Neural cell (in vitro differentiated cells): ENCODE measurements around the gene CATSPERE. TPM values are rescaled to one million over a fixed set of nuclear protein-coding genes. Genes with fewer than 3 reads are reported as not detected.

Experiments
- H2AFZ ChIP-seq: fragments of 200-600, 300-800 bp; sonication (generic), shearing (Covaris generic); 2 replicates; pipeline ENCODE4 v1.6.0; 2014; ENCODE audit warnings: low read depth, mild to moderate bottlenecking, antibody characterized with exemption, low read length, moderate library complexity
- H3F3A ChIP-seq: fragments of 200-600 bp; shearing (Covaris generic); 2 replicates; pipeline ENCODE4 v1.6.1; 2016; ENCODE audit warnings: mild to moderate bottlenecking, moderate library complexity, mixed read lengths, antibody characterized with exemption, low read length; ENCODE audit not compliant: insufficient read depth, poor library complexity, severe bottlenecking
- H3K27ac ChIP-seq: fragments of 200-600, 300-800 bp; sonication (generic), shearing (Covaris generic); 2 replicates; pipeline ENCODE4 v1.5.1; 2014; ENCODE audit warnings: mild to moderate bottlenecking, low read length, moderate library complexity
- H3K27me3 ChIP-seq: fragments of 300-800, 200-600 bp; sonication (generic), shearing (Covaris generic); 2 replicates; pipeline ENCODE4 v1.6.0; 2014; ENCODE audit warnings: mild to moderate bottlenecking, low read depth, low read length, moderate library complexity; ENCODE audit not compliant: insufficient read depth
- H3K36me3 ChIP-seq: fragments of 300-800, 200-600 bp; sonication (generic), shearing (Covaris generic); 2 replicates; pipeline ENCODE4 v1.5.1; 2014; ENCODE audit warnings: mild to moderate bottlenecking, antibody characterized with exemption, low read length, moderate library complexity; ENCODE audit not compliant: insufficient read depth
- H3K4me2 ChIP-seq: fragments of 300-800, 200-600 bp; sonication (generic), shearing (Covaris generic); 2 replicates; pipeline ENCODE4 v1.6.0; 2014; ENCODE audit warnings: mild to moderate bottlenecking, low read length
- H3K4me3 ChIP-seq: fragments of 300-800, 200-600 bp; sonication (generic), shearing (Covaris generic); 2 replicates; pipeline ENCODE4 v1.5.1; 2014; ENCODE audit warnings: mild to moderate bottlenecking, low read length, moderate library complexity
- H3K79me2 ChIP-seq: fragments of 200-600 bp; shearing (Covaris generic); replicated peaks from 2 replicates; pipeline ENCODE4 v1.6.0; 2014; ENCODE audit warnings: mild to moderate bottlenecking, low read length, moderate library complexity; ENCODE audit not compliant: insufficient read depth
- H3K9ac ChIP-seq: fragments of 300-800, 200-600 bp; sonication (generic), shearing (Covaris generic); 2 replicates; pipeline ENCODE4 v1.6.1; 2016; ENCODE audit warnings: mild to moderate bottlenecking, low read length, mixed read lengths
- H3K9me2 ChIP-seq: fragments of 200-600 bp; shearing (Covaris generic); 2 replicates; pipeline ENCODE4 v1.6.1; 2016; ENCODE audit warnings: mild to moderate bottlenecking, low read length, mixed read lengths; ENCODE audit not compliant: insufficient read depth
- H3K9me3 ChIP-seq: fragments of 200-600, 300-800 bp; sonication (generic), shearing (Covaris generic); 2 replicates; pipeline ENCODE4 v1.6.1; 2016; ENCODE audit warnings: mild to moderate bottlenecking, mixed run types, low read length, moderate library complexity, mixed read lengths
- H4K20me1 ChIP-seq: fragments of 200-600 bp; shearing (Covaris generic); 2 replicates; pipeline ENCODE4 v1.6.1; 2016; ENCODE audit warnings: mild to moderate bottlenecking, mixed run types; ENCODE audit not compliant: insufficient read depth
- EP300 ChIP-seq: fragments of 450-650 bp; conservative IDR thresholded peaks from 2 replicates; pipeline ENCODE4 v1.6.1; 2014; ENCODE audit warnings: antibody characterized with exemption, mild to moderate bottlenecking, moderate library complexity; ENCODE audit not compliant: poor library complexity, severe bottlenecking
- EZH2 ChIP-seq: fragments of 200-600, 300-800 bp; shearing (Covaris generic), sonication (generic); IDR thresholded peaks from 2 replicates; pipeline ENCODE4 v1.6.1; 2014; ENCODE audit warnings: antibody characterized with exemption, low read length, borderline replicate concordance, mild to moderate bottlenecking; ENCODE audit not compliant: insufficient read depth, poor library complexity, severe bottlenecking
- MXI1 ChIP-seq: fragments of 450-650 bp; conservative IDR thresholded peaks from 2 replicates; pipeline ENCODE4 v1.6.1; 2014; ENCODE audit warnings: antibody characterized with exemption, mild to moderate bottlenecking; ENCODE audit not compliant: poor library complexity, severe bottlenecking
- POLR2AphosphoS5 ChIP-seq: IDR thresholded peaks from 2 replicates; pipeline ENCODE4 v1.6.1; 2012
- RAD21 ChIP-seq: fragments of 450-650 bp; conservative IDR thresholded peaks from 2 replicates; pipeline ENCODE4 v1.6.1; 2014; ENCODE audit warnings: antibody characterized with exemption, mild to moderate bottlenecking, moderate library complexity
- SMC3 ChIP-seq: fragments of 450-650 bp; conservative IDR thresholded peaks from 2 replicates; pipeline ENCODE4 v1.6.1; 2014; ENCODE audit warnings: antibody characterized with exemption, mild to moderate bottlenecking, moderate library complexity; ENCODE audit not compliant: poor library complexity
- TAF1 ChIP-seq: IDR thresholded peaks from 2 replicates; pipeline ENCODE4 v1.6.1; 2012; ENCODE audit warnings: low read depth
- polyA minus RNA-seq: library from RNA; depleted of rRNA, polyadenylated mRNA; stranded (reverse); fragments of >200 nt; gene quantifications from 2 replicates; pipeline ENCODE4 v1.2.3, GENCODE V29; 2014
- polyA plus RNA-seq: library from polyadenylated mRNA; depleted of rRNA; stranded (reverse); fragments of >200 nt; gene quantifications from 2 replicates; pipeline ENCODE4 v1.2.3, GENCODE V29; 2014
- TF ChIP-seq, protein P1 (sequence below): IDR thresholded peaks from 2 replicates; pipeline ENCODE4 v1.6.1; 2012; ENCODE audit warnings: borderline replicate concordance
- TF ChIP-seq, protein P2 (sequence below): fragments of 450-650 bp; IDR thresholded peaks from 2 replicates; pipeline ENCODE4 v1.5.1; 2014; ENCODE audit warnings: antibody characterized with exemption, mild to moderate bottlenecking, moderate library complexity; ENCODE audit not compliant: poor library complexity, severe bottlenecking

CATSPERE gene, protein sequence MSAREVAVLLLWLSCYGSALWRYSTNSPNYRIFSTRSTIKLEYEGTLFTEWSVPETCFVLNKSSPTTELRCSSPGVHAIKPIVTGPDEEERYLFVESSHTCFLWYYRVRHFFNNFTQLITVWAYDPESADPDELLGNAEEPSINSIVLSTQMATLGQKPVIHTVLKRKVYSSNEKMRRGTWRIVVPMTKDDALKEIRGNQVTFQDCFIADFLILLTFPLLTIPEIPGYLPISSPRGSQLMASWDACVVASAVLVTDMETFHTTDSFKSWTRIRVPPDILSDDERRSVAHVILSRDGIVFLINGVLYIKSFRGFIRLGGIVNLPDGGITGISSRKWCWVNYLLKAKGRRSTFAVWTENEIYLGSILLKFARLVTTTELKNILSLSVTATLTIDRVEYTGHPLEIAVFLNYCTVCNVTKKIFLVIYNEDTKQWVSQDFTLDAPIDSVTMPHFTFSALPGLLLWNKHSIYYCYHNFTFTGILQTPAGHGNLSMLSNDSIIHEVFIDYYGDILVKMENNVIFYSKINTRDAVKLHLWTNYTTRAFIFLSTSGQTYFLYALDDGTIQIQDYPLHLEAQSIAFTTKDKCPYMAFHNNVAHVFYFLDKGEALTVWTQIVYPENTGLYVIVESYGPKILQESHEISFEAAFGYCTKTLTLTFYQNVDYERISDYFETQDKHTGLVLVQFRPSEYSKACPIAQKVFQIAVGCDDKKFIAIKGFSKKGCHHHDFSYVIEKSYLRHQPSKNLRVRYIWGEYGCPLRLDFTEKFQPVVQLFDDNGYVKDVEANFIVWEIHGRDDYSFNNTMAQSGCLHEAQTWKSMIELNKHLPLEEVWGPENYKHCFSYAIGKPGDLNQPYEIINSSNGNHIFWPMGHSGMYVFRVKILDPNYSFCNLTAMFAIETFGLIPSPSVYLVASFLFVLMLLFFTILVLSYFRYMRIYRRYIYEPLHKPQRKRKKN
- polyA plus RNA-seq: 5.6 and 6.7 TPM in 2 replicates
- 7.8 and 9.3 TPM in 2 replicates for polyA minus RNA-seq

DNA sequence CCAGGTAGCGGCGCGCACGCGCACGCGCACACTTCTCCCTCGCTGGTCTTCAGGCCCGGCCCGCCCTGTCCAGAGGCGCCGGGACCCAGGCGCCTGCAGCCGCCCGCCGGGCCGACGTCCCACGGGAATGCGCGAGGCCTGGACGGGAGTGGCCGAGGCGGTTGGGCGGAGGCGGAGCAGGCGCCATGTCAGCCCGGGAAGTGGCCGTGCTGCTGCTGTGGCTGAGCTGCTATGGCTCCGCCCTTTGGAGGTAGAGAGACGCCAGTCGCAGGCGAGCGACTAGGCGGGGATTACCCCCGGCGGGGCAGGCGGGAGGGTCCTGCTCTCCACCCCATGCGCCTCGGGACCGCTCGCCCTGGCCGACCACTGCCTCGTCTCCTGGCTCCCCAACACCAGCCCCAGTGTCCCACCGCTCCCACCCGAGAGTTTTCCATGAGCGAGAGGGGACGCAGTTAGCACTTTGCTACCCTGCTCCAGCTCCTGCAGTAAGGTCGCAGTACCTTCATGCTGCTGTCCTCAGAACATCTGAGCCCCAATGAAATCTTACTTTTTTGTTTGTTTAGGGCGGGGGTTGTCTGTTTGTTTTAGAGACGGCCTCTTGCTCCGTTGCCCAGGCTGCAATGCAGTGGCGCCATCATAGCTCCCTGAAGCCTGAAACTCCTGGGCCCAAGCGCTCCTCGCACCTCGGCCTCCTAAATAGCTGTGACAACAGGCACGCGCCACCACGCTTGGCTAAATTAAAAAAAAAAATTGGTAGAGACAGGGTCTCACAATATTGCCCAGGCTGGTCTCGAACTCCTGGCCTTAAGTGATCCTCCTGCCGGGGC lies at the start of gene CATSPERE:
CATSPERE (plus strand) TSS at position 29 of the 827 bp plus-strand sequence; CDS start at position 186, 157 bp downstream.
- Histone ChIP-seq H3K4me3 (peak within 1 kb of the TSS; percentile 59), H4K20me1 (no peaks in the 10 kb centered on the region), H3K79me2 (no peaks in the 10 kb centered on the region), H3K4me2 (no peak within 1 kb of the TSS), H3K9me2 (no peaks in the 10 kb centered on the region), H3F3A (no peaks in the 10 kb centered on the region), H3K27me3 (no peaks in the 10 kb centered on the region), H3K27ac (no peak within 1 kb of the TSS), H3K9ac (peak within 1 kb of the TSS; percentile 16), H2AFZ (no peak within 1 kb of the TSS), H3K9me3 (no peaks in the 10 kb centered on the region), H3K36me3 (no peaks in the 10 kb centered on the region)
- TF ChIP-seq RAD21 (no peak), TAF1 (no peak), EZH2 (no peak), POLR2AphosphoS5 (no peak), EP300 (no peak), SMC3 (no peak), MXI1 (no peak)
- TF ChIP-seq, protein P1, sequence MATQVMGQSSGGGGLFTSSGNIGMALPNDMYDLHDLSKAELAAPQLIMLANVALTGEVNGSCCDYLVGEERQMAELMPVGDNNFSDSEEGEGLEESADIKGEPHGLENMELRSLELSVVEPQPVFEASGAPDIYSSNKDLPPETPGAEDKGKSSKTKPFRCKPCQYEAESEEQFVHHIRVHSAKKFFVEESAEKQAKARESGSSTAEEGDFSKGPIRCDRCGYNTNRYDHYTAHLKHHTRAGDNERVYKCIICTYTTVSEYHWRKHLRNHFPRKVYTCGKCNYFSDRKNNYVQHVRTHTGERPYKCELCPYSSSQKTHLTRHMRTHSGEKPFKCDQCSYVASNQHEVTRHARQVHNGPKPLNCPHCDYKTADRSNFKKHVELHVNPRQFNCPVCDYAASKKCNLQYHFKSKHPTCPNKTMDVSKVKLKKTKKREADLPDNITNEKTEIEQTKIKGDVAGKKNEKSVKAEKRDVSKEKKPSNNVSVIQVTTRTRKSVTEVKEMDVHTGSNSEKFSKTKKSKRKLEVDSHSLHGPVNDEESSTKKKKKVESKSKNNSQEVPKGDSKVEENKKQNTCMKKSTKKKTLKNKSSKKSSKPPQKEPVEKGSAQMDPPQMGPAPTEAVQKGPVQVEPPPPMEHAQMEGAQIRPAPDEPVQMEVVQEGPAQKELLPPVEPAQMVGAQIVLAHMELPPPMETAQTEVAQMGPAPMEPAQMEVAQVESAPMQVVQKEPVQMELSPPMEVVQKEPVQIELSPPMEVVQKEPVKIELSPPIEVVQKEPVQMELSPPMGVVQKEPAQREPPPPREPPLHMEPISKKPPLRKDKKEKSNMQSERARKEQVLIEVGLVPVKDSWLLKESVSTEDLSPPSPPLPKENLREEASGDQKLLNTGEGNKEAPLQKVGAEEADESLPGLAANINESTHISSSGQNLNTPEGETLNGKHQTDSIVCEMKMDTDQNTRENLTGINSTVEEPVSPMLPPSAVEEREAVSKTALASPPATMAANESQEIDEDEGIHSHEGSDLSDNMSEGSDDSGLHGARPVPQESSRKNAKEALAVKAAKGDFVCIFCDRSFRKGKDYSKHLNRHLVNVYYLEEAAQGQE: no peak
- TF ChIP-seq, protein P2, sequence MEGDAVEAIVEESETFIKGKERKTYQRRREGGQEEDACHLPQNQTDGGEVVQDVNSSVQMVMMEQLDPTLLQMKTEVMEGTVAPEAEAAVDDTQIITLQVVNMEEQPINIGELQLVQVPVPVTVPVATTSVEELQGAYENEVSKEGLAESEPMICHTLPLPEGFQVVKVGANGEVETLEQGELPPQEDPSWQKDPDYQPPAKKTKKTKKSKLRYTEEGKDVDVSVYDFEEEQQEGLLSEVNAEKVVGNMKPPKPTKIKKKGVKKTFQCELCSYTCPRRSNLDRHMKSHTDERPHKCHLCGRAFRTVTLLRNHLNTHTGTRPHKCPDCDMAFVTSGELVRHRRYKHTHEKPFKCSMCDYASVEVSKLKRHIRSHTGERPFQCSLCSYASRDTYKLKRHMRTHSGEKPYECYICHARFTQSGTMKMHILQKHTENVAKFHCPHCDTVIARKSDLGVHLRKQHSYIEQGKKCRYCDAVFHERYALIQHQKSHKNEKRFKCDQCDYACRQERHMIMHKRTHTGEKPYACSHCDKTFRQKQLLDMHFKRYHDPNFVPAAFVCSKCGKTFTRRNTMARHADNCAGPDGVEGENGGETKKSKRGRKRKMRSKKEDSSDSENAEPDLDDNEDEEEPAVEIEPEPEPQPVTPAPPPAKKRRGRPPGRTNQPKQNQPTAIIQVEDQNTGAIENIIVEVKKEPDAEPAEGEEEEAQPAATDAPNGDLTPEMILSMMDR: no peak
